NCI-H774 (cell line): Measurements from ENCODE around the gene MICAL2.

Experiments
- DNase-seq: peaks from one replicate; lab custom pipeline; 2025; lab: John Stamatoyannopoulos, UW

Gene MICAL2

GRCh38 chr11:12077535-12078280 is 32.7 kb upstream of the MICAL2 start:
- no peak for DNase-seq

GRCh38 chr11:12079726-12080556 is 30.4 kb upstream of the MICAL2 start:
- DNase-seq = no peak

GRCh38 chr11:12083380-12083779 is 27.0 kb upstream of the MICAL2 start:
- no peak for DNase-seq

GRCh38 chr11:12084256-12084655 is 26.1 kb upstream of the MICAL2 start:
- no peak for DNase-seq

- no peak for DNase-seq
Observed at GRCh38 chr11:12085371-12086251, 24.8 kb upstream of the MICAL2 start.

- no peak for DNase-seq
Observed at GRCh38 chr11:12086271-12087074, 23.9 kb upstream of the MICAL2 start.

GRCh38 chr11:12087075-12088004 is 23.1 kb upstream of the MICAL2 start:
- no peak for DNase-seq

GRCh38 chr11:12088047-12088481 is 22.3 kb upstream of the MICAL2 start:
- no peak for DNase-seq

GRCh38 chr11:12088531-12088930 is 21.9 kb upstream of the MICAL2 start:
- DNase-seq = no peak

GRCh38 chr11:12089041-12089440 is 21.3 kb upstream of the MICAL2 start:
- no peak for DNase-seq

GRCh38 chr11:12089473-12089872 is 20.9 kb upstream of the MICAL2 start:
- no peak for DNase-seq

GRCh38 chr11:12090061-12090591 is 20.3 kb upstream of the MICAL2 start:
- no peak for DNase-seq

GRCh38 chr11:12090761-12091258 is 19.6 kb upstream of the MICAL2 start:
- no peak for DNase-seq

- peak; percentile 19 for DNase-seq
Observed at GRCh38 chr11:12091956-12092558, 18.3 kb upstream of the MICAL2 start.

GRCh38 chr11:12092714-12093113 is 17.7 kb upstream of the MICAL2 start:
- DNase-seq = no peak

- no peak for DNase-seq
Observed at GRCh38 chr11:12094872-12095800, 15.3 kb upstream of the MICAL2 start.

GRCh38 chr11:12097219-12097618 is 13.2 kb upstream of the MICAL2 start:
- DNase-seq = no peak

- no peak for DNase-seq
Observed at GRCh38 chr11:12098601-12099000, 11.8 kb upstream of the MICAL2 start.
